Body of pancreas (tissue), 4 donors: ENCODE results near the gene TBRG1. TPM values are rescaled to one million over a fixed set of nuclear protein-coding genes. Genes with fewer than 3 reads are reported as not detected.

ENCODE experiments used
- ATAC-seq: fragments of 150-250 bp; one replicate; pipeline ENCODE4 v1.9.1; 2016
- DNase-seq, 4 donors: peaks; one replicate each; pipeline ENCODE4 v3.0.0-alpha.2; 2019
- H3K27ac ChIP-seq, 4 donors: fragments of 200-600 bp; sonication (generic); 1 replicate in 3 of 4; 2 replicates in 1 of 4; pipeline versions ENCODE4 v1.5.1 to v1.6.1; 2016 to 2019; ENCODE audit warnings: mild to moderate bottlenecking in 1 of 4, mixed read lengths in 1 of 4, moderate library complexity in 1 of 4
- H3K27me3 ChIP-seq, 2 donors: fragments of 200-600 bp; sonication (generic); one replicate each; pipeline ENCODE4 v1.6.0; 2016; ENCODE audit warnings: mild to moderate bottlenecking in 1 of 2
- H3K36me3 ChIP-seq, 2 donors: fragments of 200-600 bp; sonication (generic); replicated peaks in 1 of 2; 2 replicates each; pipeline ENCODE4 v1.5.1; 2016; ENCODE audit warnings: low read depth in 2 of 2; ENCODE audit not compliant: insufficient read depth in 1 of 2
- H3K4me1 ChIP-seq: fragments of 200-600 bp; sonication (generic); one replicate; pipeline ENCODE4 v1.6.0; 2016
- H3K4me3 ChIP-seq, 2 donors: fragments of 200-600 bp; sonication (generic); 1 replicate in 1 of 2; 2 replicates in 1 of 2; pipeline ENCODE4 v1.5.1; 2016 to 2019
- H3K9me3 ChIP-seq, 3 donors: fragments of 200-600 bp; sonication (generic); 1 replicate in 2 of 3; 2 replicates in 1 of 3; pipeline ENCODE4 v1.5.1; 2016
- POLR2A ChIP-seq, 3 donors: fragments of 450-650 bp; IDR thresholded peaks; one replicate each; pipeline ENCODE4 v1.6.1; 2016; ENCODE audit warnings: antibody characterized with exemption in 3 of 3, mild to moderate bottlenecking in 2 of 3
- WGBS, 2 donors: methylation state at CpG; one replicate each; pipeline ENCODE4 v1.1.5; 2017; 5-methylcytosine and 5-hydroxymethylcytosine counted together
- intact Hi-C: fragments of 100-400 bp; cut with DNase I; formaldehyde crosslinking; loops from one replicate; pipeline ENCODE4 v1.15.1; 2023
- total RNA-seq, 2 donors: library from RNA; depleted of rRNA; stranded (reverse); fragments of >200 nt; gene quantifications; one replicate each; pipeline ENCODE4 v1.1.0, GENCODE V29; 2016
- TF ChIP-seq, protein P1 (sequence below), 7 experiments: fragments of 450-650 bp in 4 of 7; fragments of 200-600 bp in 3 of 7; sonication (generic) in 3 of 7; IDR thresholded peaks; one replicate each; pipeline ENCODE4 v1.5.1; 2016 to 2019; ENCODE audit warnings: antibody characterized with exemption in 7 of 7

Gene TBRG1, protein sequence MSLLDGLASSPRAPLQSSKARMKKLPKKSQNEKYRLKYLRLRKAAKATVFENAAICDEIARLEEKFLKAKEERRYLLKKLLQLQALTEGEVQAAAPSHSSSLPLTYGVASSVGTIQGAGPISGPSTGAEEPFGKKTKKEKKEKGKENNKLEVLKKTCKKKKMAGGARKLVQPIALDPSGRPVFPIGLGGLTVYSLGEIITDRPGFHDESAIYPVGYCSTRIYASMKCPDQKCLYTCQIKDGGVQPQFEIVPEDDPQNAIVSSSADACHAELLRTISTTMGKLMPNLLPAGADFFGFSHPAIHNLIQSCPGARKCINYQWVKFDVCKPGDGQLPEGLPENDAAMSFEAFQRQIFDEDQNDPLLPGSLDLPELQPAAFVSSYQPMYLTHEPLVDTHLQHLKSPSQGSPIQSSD
- 10 to 100 TPM; 18.9 to 23.4 TPM for total RNA-seq

DNA sequence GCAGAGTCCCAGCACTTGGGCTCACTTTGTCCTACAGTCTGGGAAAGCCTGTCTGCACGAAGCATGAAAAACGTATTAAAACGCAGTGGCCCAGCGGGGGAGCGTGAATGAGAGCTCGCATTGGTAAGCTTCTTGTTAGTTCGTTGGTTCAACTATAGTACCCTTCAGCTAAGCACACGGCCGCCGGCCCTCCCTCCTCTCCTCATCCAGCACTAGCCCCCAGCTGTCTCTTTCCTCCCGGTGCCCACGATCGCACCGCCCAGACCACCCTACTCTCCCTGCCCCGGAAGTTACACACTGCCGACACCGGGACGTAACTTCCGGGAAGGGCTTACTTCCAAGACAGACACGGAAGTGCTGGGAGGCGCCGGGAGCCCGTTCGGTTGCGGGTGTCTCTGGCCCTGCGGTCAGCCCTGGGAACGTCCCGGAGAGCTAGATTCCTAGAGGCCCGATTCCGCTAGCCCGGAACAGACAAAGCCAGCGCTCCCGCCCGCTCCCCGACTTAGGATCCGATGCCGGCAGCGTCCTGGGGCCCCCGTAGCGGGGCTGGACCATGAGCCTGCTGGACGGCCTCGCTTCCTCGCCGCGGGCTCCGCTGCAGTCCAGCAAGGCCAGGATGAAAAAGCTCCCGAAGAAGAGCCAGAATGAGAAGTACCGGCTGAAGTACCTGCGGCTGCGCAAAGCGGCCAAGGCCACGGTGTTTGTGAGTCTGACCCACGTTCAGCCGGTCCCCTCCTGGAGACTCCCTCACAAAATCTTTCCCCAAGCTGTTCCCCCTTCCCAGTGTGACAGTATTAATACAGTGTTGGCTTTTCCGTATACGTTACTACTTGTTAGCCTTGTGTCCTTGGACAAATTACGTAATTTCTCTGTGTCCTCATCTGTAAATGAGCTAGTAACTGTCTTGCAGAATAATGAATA lies at the start of gene TBRG1:
TBRG1 (plus strand) TSS at position 334 of the 921 bp plus-strand sequence; CDS start at position 554, 220 bp downstream.
- TF ChIP-seq, protein P1, sequence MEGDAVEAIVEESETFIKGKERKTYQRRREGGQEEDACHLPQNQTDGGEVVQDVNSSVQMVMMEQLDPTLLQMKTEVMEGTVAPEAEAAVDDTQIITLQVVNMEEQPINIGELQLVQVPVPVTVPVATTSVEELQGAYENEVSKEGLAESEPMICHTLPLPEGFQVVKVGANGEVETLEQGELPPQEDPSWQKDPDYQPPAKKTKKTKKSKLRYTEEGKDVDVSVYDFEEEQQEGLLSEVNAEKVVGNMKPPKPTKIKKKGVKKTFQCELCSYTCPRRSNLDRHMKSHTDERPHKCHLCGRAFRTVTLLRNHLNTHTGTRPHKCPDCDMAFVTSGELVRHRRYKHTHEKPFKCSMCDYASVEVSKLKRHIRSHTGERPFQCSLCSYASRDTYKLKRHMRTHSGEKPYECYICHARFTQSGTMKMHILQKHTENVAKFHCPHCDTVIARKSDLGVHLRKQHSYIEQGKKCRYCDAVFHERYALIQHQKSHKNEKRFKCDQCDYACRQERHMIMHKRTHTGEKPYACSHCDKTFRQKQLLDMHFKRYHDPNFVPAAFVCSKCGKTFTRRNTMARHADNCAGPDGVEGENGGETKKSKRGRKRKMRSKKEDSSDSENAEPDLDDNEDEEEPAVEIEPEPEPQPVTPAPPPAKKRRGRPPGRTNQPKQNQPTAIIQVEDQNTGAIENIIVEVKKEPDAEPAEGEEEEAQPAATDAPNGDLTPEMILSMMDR (IDR thresholded peaks at IDR 0.05): no peak
- TF ChIP-seq POLR2A (IDR thresholded peaks at IDR 0.05): peak; percentile 75 to 93 (median 93)
- intact Hi-C loops: no loop called here
- Histone ChIP-seq H3K4me1 (peaks cover 18% of the 10 kb centered on the region), H3K27ac (peak within 1 kb of the TSS; percentile 84 to 90 (median 88)), H3K9me3 (no peaks in the 10 kb centered on the region), H3K4me3 (peak within 1 kb of the TSS; percentile 47 to 72), H3K36me3 (peaks cover 0 to 3% of the 10 kb centered on the region in 2 donors), H3K27me3 (no peaks in the 10 kb centered on the region)
- peak; percentile 96 for ATAC-seq
- 0% methylated on average over 49 to 57 of the region's 57 CpGs for WGBS, 2 donors
- peak; percentile 83 to 89 (median 85) for DNase-seq

DNA sequence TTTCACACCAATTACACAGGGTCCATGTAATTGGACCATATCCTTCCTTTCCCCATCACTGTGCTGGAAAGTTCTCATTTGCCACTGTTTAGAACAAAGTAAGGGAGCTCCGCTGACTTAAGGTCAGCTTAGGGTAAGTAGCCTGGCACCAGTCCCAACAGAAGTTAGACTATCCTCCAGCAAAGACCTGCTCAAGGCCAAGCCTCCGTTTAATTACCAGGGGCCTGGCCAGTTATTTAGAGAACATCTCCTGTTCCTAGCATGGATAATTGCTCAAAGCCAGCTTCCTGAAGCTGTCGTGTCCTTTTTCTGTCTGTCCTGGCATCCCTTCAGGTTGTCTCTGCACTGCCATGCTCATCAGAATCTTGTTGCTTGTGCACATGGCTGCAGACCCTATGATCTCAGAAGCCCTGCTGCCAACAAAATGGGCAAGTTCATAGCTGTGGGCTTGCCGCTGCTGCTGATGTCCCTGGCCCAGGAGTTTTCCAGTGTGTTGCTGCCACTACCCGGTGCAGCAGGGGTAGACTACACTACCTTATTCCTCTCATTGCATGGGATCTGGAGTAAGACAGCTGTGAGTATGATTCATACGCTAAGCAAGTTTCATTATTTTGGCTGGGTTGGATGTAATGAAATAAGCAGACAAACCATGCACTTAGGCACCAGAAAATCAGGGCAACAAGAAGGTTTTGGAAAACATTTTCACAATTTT lies 44.8 kb upstream of the TBRG1 start:
- Histone ChIP-seq H3K4me3 (no peak overlapping the region), H3K27ac (no peak overlapping the region), H3K4me1 (no peaks in the 10 kb centered on the region), H3K36me3 (no peaks in the 10 kb centered on the region), H3K9me3 (no peaks in the 10 kb centered on the region), H3K27me3 (no peaks in the 10 kb centered on the region)
- ATAC-seq: no peak
- DNase-seq: no peak
- TF ChIP-seq, protein P1 (IDR thresholded peaks at IDR 0.05): no peak
- no peak for TF ChIP-seq POLR2A (IDR thresholded peaks at IDR 0.05)
- 69 to 76% methylated on average over 6 of the region's 6 CpGs for WGBS, 2 donors
- intact Hi-C loops: no loop called here

DNA sequence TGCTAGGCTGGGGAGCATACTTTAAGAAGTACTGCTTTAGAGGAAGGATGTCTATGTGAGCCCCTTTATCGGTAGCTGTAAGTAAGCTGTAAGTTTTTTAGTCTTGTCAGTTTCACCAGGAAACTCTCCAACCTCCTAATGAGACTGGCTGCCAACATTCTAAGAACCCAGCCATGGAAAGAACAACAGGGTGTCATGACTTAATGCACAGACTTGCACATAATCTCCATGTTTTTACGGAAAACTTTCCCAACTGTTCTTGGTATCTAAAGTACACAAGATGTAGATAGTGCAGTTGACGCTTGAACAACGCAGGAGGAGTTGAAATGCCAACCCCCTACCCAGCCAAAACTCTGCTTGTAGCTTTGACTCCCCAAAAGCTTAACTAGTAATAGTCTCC lies 43.9 kb upstream of the TBRG1 start:
- intact Hi-C loops: no loop called here
- Histone ChIP-seq H3K36me3 (no peaks in the 10 kb centered on the region), H3K27ac (no peak overlapping the region), H3K4me3 (no peak overlapping the region), H3K9me3 (no peaks in the 10 kb centered on the region), H3K27me3 (no peaks in the 10 kb centered on the region), H3K4me1 (no peaks in the 10 kb centered on the region)
- TF ChIP-seq POLR2A (IDR thresholded peaks at IDR 0.05): no peak
- TF ChIP-seq, protein P1 (IDR thresholded peaks at IDR 0.05): no peak
- 34 to 37% methylated on average over 4 of the region's 4 CpGs for WGBS, 2 donors
- no peak for DNase-seq
- no peak for ATAC-seq

DNA sequence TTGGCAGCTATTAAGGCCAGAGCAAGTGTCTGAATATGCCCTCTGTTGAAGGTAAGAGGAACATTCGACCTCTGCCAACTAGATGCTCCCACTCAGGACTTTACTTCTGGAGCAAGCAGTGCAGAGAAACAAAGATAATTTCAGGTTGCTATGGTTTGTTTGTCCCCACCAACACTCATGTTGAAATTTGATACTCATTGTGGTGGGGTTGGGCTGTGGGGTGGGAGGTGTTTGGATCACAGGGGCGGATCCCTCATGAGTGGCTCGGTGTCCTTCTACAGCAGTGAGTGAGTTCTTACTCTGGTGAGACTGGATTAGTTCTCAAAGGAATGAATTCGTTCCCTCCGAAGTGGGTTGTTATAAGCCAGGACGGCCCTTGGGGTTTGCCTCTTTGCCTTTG lies 40.8 kb upstream of the TBRG1 start:
- Histone ChIP-seq H3K4me3 (no peak overlapping the region), H3K9me3 (no peaks in the 10 kb centered on the region), H3K27me3 (peaks cover 0 to 3% of the 10 kb centered on the region in 2 donors), H3K27ac (no peak overlapping the region), H3K4me1 (no peaks in the 10 kb centered on the region), H3K36me3 (no peaks in the 10 kb centered on the region)
- WGBS, 2 donors: 48 to 66% methylated on average over 6 of the region's 6 CpGs
- TF ChIP-seq POLR2A (IDR thresholded peaks at IDR 0.05): no peak
- TF ChIP-seq, protein P1 (IDR thresholded peaks at IDR 0.05): no peak
- DNase-seq (no peak), ATAC-seq (no peak)
- intact Hi-C loops: loop anchor here (10.0 kb wide), 2 partner anchors 167 to 507 kb away; no protein-coding TSS in a partner anchor
